ENCODE measurements around the gene TPD52L2. TPM values are rescaled to one million over a fixed set of nuclear protein-coding genes. Genes with fewer than 3 reads are reported as not detected.

The TPD52L2 gene
- total RNA-seq, 1 experiment from 2014 or later, result 149 TPM

GRCh38 chr20:63821811-63822210 is 43.3 kb upstream of the TPD52L2 start:
- peaks cover 6% of the 10 kb centered on the region for H4K20me1 ChIP-seq (ENCODE audit: insufficient read depth)
- H3F3A ChIP-seq (ENCODE audit: insufficient read depth, low read depth), result no peaks in the 10 kb centered on the region; the same call in 1 of the 2 replicates
- no peak overlapping the region for H3K4me2 ChIP-seq
- no peaks in the 10 kb centered on the region for H3K4me1 ChIP-seq (replicated peaks; ENCODE audit: insufficient read depth)
- ChIA-PET POLR2A (ENCODE audit: unreplicated experiment) (no interaction called here), CTCF (no interaction called here)
- H3K27me3 ChIP-seq (ENCODE audit: insufficient read depth, low read depth), result no peaks in the 10 kb centered on the region
- H3K27ac ChIP-seq, result no peak overlapping the region
- BruUV-seq (replicated peaks), result no TSS peak
- no peaks in the 10 kb centered on the region for H3K9me2 ChIP-seq (ENCODE audit: insufficient read depth)
- DNase-seq, result no peak
- no peak overlapping the region for H2AFZ ChIP-seq
- no peaks in the 10 kb centered on the region for H3K9me3 ChIP-seq (ENCODE audit: insufficient read depth, low read depth)
- no peaks in the 10 kb centered on the region for H3K79me2 ChIP-seq (ENCODE audit: low read depth)
- TF ChIP-seq EZH2 (IDR thresholded peaks at IDR 0.05; ENCODE audit: low read depth) (no peak), CTCF (conservative IDR thresholded peaks at IDR 0.05) (no peak)
- H3K36me3 ChIP-seq (ENCODE audit: low read depth), result no peaks in the 10 kb centered on the region
- intact Hi-C loops (cut with micrococcal nuclease; ENCODE audit: unreplicated experiment), result no loop called here
- no peak overlapping the region for H3K4me3 ChIP-seq

- H2AFZ ChIP-seq, result no peak overlapping the region
- no TSS peak for BruUV-seq (replicated peaks)
- no peaks in the 10 kb centered on the region for H3K4me1 ChIP-seq (replicated peaks; ENCODE audit: insufficient read depth)
- no peaks in the 10 kb centered on the region for H3K79me2 ChIP-seq (ENCODE audit: low read depth)
- H3K4me2 ChIP-seq, result no peak overlapping the region
- peak in 1 of 2 experiments; percentile 25 for DNase-seq
- no peaks in the 10 kb centered on the region for H3K9me3 ChIP-seq (ENCODE audit: insufficient read depth, low read depth)
- TF ChIP-seq EZH2 (IDR thresholded peaks at IDR 0.05; ENCODE audit: low read depth) (no peak), CTCF (conservative IDR thresholded peaks at IDR 0.05) (no peak)
- ChIA-PET CTCF (no interaction called here), POLR2A (ENCODE audit: unreplicated experiment) (no interaction called here)
- no peaks in the 10 kb centered on the region for H3K27me3 ChIP-seq (ENCODE audit: insufficient read depth, low read depth)
- no peaks in the 10 kb centered on the region; the same call in 1 of the 2 replicates for H3F3A ChIP-seq (ENCODE audit: insufficient read depth, low read depth)
- peaks cover 6% of the 10 kb centered on the region for H4K20me1 ChIP-seq (ENCODE audit: insufficient read depth)
- H3K27ac ChIP-seq, result no peak overlapping the region
- no peaks in the 10 kb centered on the region for H3K9me2 ChIP-seq (ENCODE audit: insufficient read depth)
- intact Hi-C loops (cut with micrococcal nuclease; ENCODE audit: unreplicated experiment), result no loop called here
- no peak overlapping the region for H3K4me3 ChIP-seq
- no peaks in the 10 kb centered on the region for H3K36me3 ChIP-seq (ENCODE audit: low read depth)
Measured at GRCh38 chr20:63822276-63822696, 42.8 kb upstream of the TPD52L2 start.

- TF ChIP-seq EZH2 (IDR thresholded peaks at IDR 0.05; ENCODE audit: low read depth) (no peak), CTCF (conservative IDR thresholded peaks at IDR 0.05) (no peak)
- Histone ChIP-seq H2AFZ (no peak overlapping the region), H3K79me2 (ENCODE audit: low read depth) (no peaks in the 10 kb centered on the region), H3K4me2 (no peak overlapping the region), H3K27me3 (ENCODE audit: insufficient read depth, low read depth) (no peaks in the 10 kb centered on the region), H3K4me1 (replicated peaks; ENCODE audit: insufficient read depth) (no peaks in the 10 kb centered on the region), H3K36me3 (ENCODE audit: low read depth) (no peaks in the 10 kb centered on the region), H3K9me3 (ENCODE audit: insufficient read depth, low read depth) (no peaks in the 10 kb centered on the region), H3K9me2 (ENCODE audit: insufficient read depth) (no peaks in the 10 kb centered on the region), H3F3A (ENCODE audit: insufficient read depth, low read depth) (peaks cover 5% of the 10 kb centered on the region; the same call in 1 of the 2 replicates), H3K4me3 (no peak overlapping the region), H3K27ac (no peak overlapping the region), H4K20me1 (ENCODE audit: insufficient read depth) (no peaks in the 10 kb centered on the region; the same call in 1 of the 2 replicates)
- BruUV-seq (replicated peaks), result no TSS peak
- intact Hi-C loops (cut with micrococcal nuclease; ENCODE audit: unreplicated experiment), result no loop called here
- DNase-seq, result no peak
- POLR2A ChIA-PET (ENCODE audit: unreplicated experiment), result interaction anchor here (0.6 kb wide), 1 partner anchor 50 kb away, joined by 5 read pairs; no protein-coding TSS in a partner anchor
- CTCF ChIA-PET, result no interaction called here
Measured at GRCh38 chr20:63823691-63824311, 41.3 kb upstream of the TPD52L2 start.
